ENCODE results near the gene PLEKHH1. TPM values are rescaled to one million over a fixed set of nuclear protein-coding genes. Genes with fewer than 3 reads are reported as not detected.

PLEKHH1 gene
- total RNA-seq, 1 experiment from 2014 or later: 6.7 TPM

- ChIA-PET CTCF (no interaction called here), POLR2A (no interaction called here)
- Histone ChIP-seq H3K27me3 (ENCODE audit: control insufficient read depth, insufficient read depth, low read length) (no peaks in the 10 kb centered on the region), H3K27ac (ENCODE audit: low read length) (no peak overlapping the region), H3K9me3 (ENCODE audit: control insufficient read depth, insufficient read depth, low read depth, low read length) (peaks cover 13% of the 10 kb centered on the region; the same call in 1 of the 2 replicates), H3K4me1 (ENCODE audit: control insufficient read depth, insufficient read depth, low read length) (no peaks in the 10 kb centered on the region), H3K36me3 (ENCODE audit: control insufficient read depth, insufficient read depth, low read length) (no peaks in the 10 kb centered on the region), H3K4me3 (ENCODE audit: low read depth in 2 of 2, low read length in 2 of 2) (no peak overlapping the region)
- no peak for DNase-seq (ENCODE audit: low read depth, low spot score)
- TF ChIP-seq REST (IDR thresholded peaks at IDR 0.05; ENCODE audit: insufficient read depth in 1 of 2, low read depth in 2 of 2, low read length in 1 of 2) (no peak), CTCF (IDR thresholded peaks at IDR 0.05) (no peak)
- intact Hi-C loops (cut with micrococcal nuclease; ENCODE audit: unreplicated experiment): no loop called here
- in situ Hi-C loops (cut with HindIII; ENCODE audit: low pct_unique_long_range_greater_than_20kb, low sequenced_read_pairs): no loop called here
- no peak for ATAC-seq
- no TSS peak for BruUV-seq (replicated peaks)
Measured at GRCh38 chr14:67490196-67490595, 42.9 kb upstream of the PLEKHH1 start.

GRCh38 chr14:67491285-67491684 is 41.8 kb upstream of the PLEKHH1 start:
- H3K9me3 ChIP-seq (ENCODE audit: control insufficient read depth, insufficient read depth, low read depth, low read length): peaks cover 13% of the 10 kb centered on the region; the same call in 1 of the 2 replicates
- no peaks in the 10 kb centered on the region for H3K4me1 ChIP-seq (ENCODE audit: control insufficient read depth, insufficient read depth, low read length)
- no peak for ATAC-seq
- intact Hi-C loops (cut with micrococcal nuclease; ENCODE audit: unreplicated experiment) (no loop called here), in situ Hi-C loops (cut with HindIII; ENCODE audit: low pct_unique_long_range_greater_than_20kb, low sequenced_read_pairs) (no loop called here)
- H3K27ac ChIP-seq (ENCODE audit: low read length): no peak overlapping the region
- POLR2A ChIA-PET: no interaction called here
- no peak overlapping the region for H3K4me3 ChIP-seq (ENCODE audit: low read depth in 2 of 2, low read length in 2 of 2)
- H3K36me3 ChIP-seq (ENCODE audit: control insufficient read depth, insufficient read depth, low read length): no peaks in the 10 kb centered on the region
- DNase-seq (ENCODE audit: low read depth, low spot score): no peak
- TF ChIP-seq CTCF (IDR thresholded peaks at IDR 0.05): no peak
- no peaks in the 10 kb centered on the region for H3K27me3 ChIP-seq (ENCODE audit: control insufficient read depth, insufficient read depth, low read length)
- no TSS peak for BruUV-seq (replicated peaks)
- CTCF ChIA-PET: no interaction called here

- intact Hi-C loops (cut with micrococcal nuclease; ENCODE audit: unreplicated experiment): no loop called here
- TF ChIP-seq SIN3A (IDR thresholded peaks at IDR 0.05; ENCODE audit: borderline replicate concordance, insufficient read depth, low read depth, low read length): no peak
- TF ChIP-seq CTCF (IDR thresholded peaks at IDR 0.05): no peak
- TF ChIP-seq REST (IDR thresholded peaks at IDR 0.05; ENCODE audit: insufficient read depth in 1 of 2, low read depth in 2 of 2, low read length in 1 of 2): no peak
- TF ChIP-seq TCF7L2 (IDR thresholded peaks at IDR 0.05; ENCODE audit: low read depth, low read length): no peak
- TF ChIP-seq POLR2AphosphoS5 (IDR thresholded peaks at IDR 0.05; ENCODE audit: low read depth, low read length): no peak
- Histone ChIP-seq H3K36me3 (ENCODE audit: control insufficient read depth, insufficient read depth, low read length) (no peaks in the 10 kb centered on the region), H3K4me3 (ENCODE audit: low read depth in 2 of 2, low read length in 2 of 2) (no peak overlapping the region), H3K27ac (ENCODE audit: low read length) (no peak overlapping the region), H3K9me3 (ENCODE audit: control insufficient read depth, insufficient read depth, low read depth, low read length) (peaks cover 13% of the 10 kb centered on the region; the same call in 1 of the 2 replicates), H3K4me1 (ENCODE audit: control insufficient read depth, insufficient read depth, low read length) (no peaks in the 10 kb centered on the region), H3K27me3 (ENCODE audit: control insufficient read depth, insufficient read depth, low read length) (no peaks in the 10 kb centered on the region)
- in situ Hi-C loops (cut with HindIII; ENCODE audit: low pct_unique_long_range_greater_than_20kb, low sequenced_read_pairs): no loop called here
- ChIA-PET POLR2A (no interaction called here), CTCF (no interaction called here)
- ATAC-seq: no peak
- BruUV-seq (replicated peaks): no TSS peak
- no peak for DNase-seq (ENCODE audit: low read depth, low spot score)
Measured at GRCh38 chr14:67491741-67492507, 41.2 kb upstream of the PLEKHH1 start.

All from Panc1 (cell line).